ENCODE measurements around the gene ITGAE.

ITGAE gene

DNA sequence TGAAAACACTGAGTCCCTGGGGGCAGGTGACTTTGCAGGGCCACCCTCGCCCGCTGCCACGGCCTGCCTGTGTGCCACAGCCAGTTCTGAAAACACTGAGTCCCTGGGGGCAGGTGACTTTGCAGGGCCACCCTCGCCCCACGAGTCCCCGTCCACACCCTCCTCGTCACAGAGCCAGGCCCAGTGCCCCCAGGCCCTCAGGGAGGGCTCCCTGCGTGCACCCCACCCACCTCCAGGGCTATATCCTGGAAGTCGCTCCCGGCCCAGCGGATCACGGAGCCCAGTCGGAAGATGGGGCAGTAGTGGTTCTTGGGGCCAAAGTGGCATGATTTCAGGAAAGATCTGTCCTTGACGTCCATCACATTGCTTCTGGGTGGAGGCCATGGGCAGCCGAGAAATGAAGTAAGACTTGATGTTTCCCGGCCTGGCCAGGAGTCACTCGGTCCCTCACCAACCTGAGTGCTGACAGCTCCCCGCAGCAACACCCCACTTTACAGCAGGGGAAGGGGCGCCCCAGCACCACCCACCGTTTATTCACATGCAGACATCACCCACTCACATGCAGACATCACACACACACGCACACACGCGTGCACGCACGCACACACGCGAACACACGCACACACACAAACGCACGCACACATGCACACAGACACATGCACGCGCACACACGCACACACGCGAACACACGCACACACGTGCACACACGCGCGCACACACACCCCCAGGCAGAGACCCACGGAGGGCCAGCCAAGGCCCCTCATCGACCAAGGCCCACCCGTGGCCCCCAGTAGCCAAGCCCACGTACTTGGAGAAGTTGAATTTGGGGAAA lies 111.5 kb downstream of the ITGAE start:
- Histone ChIP-seq H3K4me1 (ENCODE audit: insufficient read depth, low read length, poor library complexity, severe bottlenecking) (peaks cover 15% of the 10 kb centered on the region), H3K9ac (ENCODE audit: low read depth, low read length, poor library complexity, severe bottlenecking) (no peak overlapping the region)

GRCh38 chr17:3688852-3689261 lies 112.1 kb downstream of the ITGAE start:
- no peaks in the 10 kb centered on the region for H3K27me3 ChIP-seq (ENCODE audit: insufficient read depth, low read length, poor library complexity, severe bottlenecking)
- TF ChIP-seq, protein P1, sequence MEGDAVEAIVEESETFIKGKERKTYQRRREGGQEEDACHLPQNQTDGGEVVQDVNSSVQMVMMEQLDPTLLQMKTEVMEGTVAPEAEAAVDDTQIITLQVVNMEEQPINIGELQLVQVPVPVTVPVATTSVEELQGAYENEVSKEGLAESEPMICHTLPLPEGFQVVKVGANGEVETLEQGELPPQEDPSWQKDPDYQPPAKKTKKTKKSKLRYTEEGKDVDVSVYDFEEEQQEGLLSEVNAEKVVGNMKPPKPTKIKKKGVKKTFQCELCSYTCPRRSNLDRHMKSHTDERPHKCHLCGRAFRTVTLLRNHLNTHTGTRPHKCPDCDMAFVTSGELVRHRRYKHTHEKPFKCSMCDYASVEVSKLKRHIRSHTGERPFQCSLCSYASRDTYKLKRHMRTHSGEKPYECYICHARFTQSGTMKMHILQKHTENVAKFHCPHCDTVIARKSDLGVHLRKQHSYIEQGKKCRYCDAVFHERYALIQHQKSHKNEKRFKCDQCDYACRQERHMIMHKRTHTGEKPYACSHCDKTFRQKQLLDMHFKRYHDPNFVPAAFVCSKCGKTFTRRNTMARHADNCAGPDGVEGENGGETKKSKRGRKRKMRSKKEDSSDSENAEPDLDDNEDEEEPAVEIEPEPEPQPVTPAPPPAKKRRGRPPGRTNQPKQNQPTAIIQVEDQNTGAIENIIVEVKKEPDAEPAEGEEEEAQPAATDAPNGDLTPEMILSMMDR (conservative IDR thresholded peaks at IDR 0.05; ENCODE audit: low read length) = no peak
- TF ChIP-seq EZH2phosphoT487 (IDR thresholded peaks at IDR 0.05; ENCODE audit: borderline replicate concordance) = no peak
- peaks cover 8% of the 10 kb centered on the region for H3K4me1 ChIP-seq (ENCODE audit: insufficient read depth, low read length, poor library complexity, severe bottlenecking)
- H3F3A ChIP-seq (ENCODE audit: low read depth) = no peaks in the 10 kb centered on the region
- no peak overlapping the region for H3K9ac ChIP-seq (ENCODE audit: low read depth, low read length, poor library complexity, severe bottlenecking)
- H2AFZ ChIP-seq (ENCODE audit: low read length) = no peak overlapping the region
- H3K4me3 ChIP-seq (ENCODE audit: low read length, poor library complexity, severe bottlenecking) = no peak overlapping the region
- no peaks in the 10 kb centered on the region for H3K9me3 ChIP-seq (ENCODE audit: insufficient read depth, low read depth, low read length)
- H3K4me2 ChIP-seq (ENCODE audit: low read depth, low read length, poor library complexity, severe bottlenecking) = no peak overlapping the region
- H4K20me1 ChIP-seq (ENCODE audit: insufficient read depth, low read length, poor library complexity, severe bottlenecking) = peaks cover 34% of the 10 kb centered on the region
- H3K36me3 ChIP-seq (ENCODE audit: insufficient read depth, low read length) = peaks cover 20% of the 10 kb centered on the region; the same call in 1 of the 2 replicates
- H3K79me2 ChIP-seq (ENCODE audit: insufficient read depth, low read length) = peaks cover 29% of the 10 kb centered on the region
- H3K9me2 ChIP-seq (replicated peaks; ENCODE audit: low read depth, low read length) = no peaks in the 10 kb centered on the region

More for the DNA sequence above, 111.5 kb downstream of the ITGAE start:
- Histone ChIP-seq H3K27me3 (ENCODE audit: insufficient read depth, low read length, poor library complexity, severe bottlenecking) (no peaks in the 10 kb centered on the region), H3K79me2 (ENCODE audit: insufficient read depth, low read length) (peaks cover 35% of the 10 kb centered on the region), H4K20me1 (ENCODE audit: insufficient read depth, low read length, poor library complexity, severe bottlenecking) (peaks cover 34% of the 10 kb centered on the region), H3K4me2 (ENCODE audit: low read depth, low read length, poor library complexity, severe bottlenecking) (no peak overlapping the region), H3K9me2 (replicated peaks; ENCODE audit: low read depth, low read length) (no peaks in the 10 kb centered on the region), H2AFZ (ENCODE audit: low read length) (no peak overlapping the region), H3K36me3 (ENCODE audit: insufficient read depth, low read length) (peaks cover 20% of the 10 kb centered on the region; the same call in 1 of the 2 replicates), H3F3A (ENCODE audit: low read depth) (no peaks in the 10 kb centered on the region), H3K9me3 (ENCODE audit: insufficient read depth, low read depth, low read length) (no peaks in the 10 kb centered on the region), H3K4me3 (ENCODE audit: low read length, poor library complexity, severe bottlenecking) (no peak overlapping the region)
- TF ChIP-seq, protein P1 (conservative IDR thresholded peaks at IDR 0.05; ENCODE audit: low read length) = no peak
- TF ChIP-seq EZH2phosphoT487 (IDR thresholded peaks at IDR 0.05; ENCODE audit: borderline replicate concordance) = no peak

GRCh38 chr17:3688027-3688553 lies 112.9 kb downstream of the ITGAE start:
- peaks cover 23% of the 10 kb centered on the region for H3K79me2 ChIP-seq (ENCODE audit: insufficient read depth, low read length)
- no peak overlapping the region for H3K4me3 ChIP-seq (ENCODE audit: low read length, poor library complexity, severe bottlenecking)
- no peaks in the 10 kb centered on the region for H3K27me3 ChIP-seq (ENCODE audit: insufficient read depth, low read length, poor library complexity, severe bottlenecking)
- H3K36me3 ChIP-seq (ENCODE audit: insufficient read depth, low read length) = peaks cover 20% of the 10 kb centered on the region; the same call in 1 of the 2 replicates
- no peak overlapping the region for H3K4me2 ChIP-seq (ENCODE audit: low read depth, low read length, poor library complexity, severe bottlenecking)
- TF ChIP-seq EZH2phosphoT487 (IDR thresholded peaks at IDR 0.05; ENCODE audit: borderline replicate concordance) = no peak
- TF ChIP-seq, protein P1 (conservative IDR thresholded peaks at IDR 0.05; ENCODE audit: low read length) = no peak
- H3K9me2 ChIP-seq (replicated peaks; ENCODE audit: low read depth, low read length) = no peaks in the 10 kb centered on the region
- H3K4me1 ChIP-seq (ENCODE audit: insufficient read depth, low read length, poor library complexity, severe bottlenecking) = peaks cover 3% of the 10 kb centered on the region
- H4K20me1 ChIP-seq (ENCODE audit: insufficient read depth, low read length, poor library complexity, severe bottlenecking) = peaks cover 31% of the 10 kb centered on the region
- no peaks in the 10 kb centered on the region for H3F3A ChIP-seq (ENCODE audit: low read depth)
- no peak overlapping the region for H2AFZ ChIP-seq (ENCODE audit: low read length)
- H3K9ac ChIP-seq (ENCODE audit: low read depth, low read length, poor library complexity, severe bottlenecking) = no peak overlapping the region
- no peaks in the 10 kb centered on the region for H3K9me3 ChIP-seq (ENCODE audit: insufficient read depth, low read depth, low read length)

All from Loucy (cell line).